ENCODE results near the gene BICC1.

The BICC1 gene

GRCh38 chr10:58565271-58565670, 52.6 kb downstream of the BICC1 start:
- DNase-seq, result no peak

DNA sequence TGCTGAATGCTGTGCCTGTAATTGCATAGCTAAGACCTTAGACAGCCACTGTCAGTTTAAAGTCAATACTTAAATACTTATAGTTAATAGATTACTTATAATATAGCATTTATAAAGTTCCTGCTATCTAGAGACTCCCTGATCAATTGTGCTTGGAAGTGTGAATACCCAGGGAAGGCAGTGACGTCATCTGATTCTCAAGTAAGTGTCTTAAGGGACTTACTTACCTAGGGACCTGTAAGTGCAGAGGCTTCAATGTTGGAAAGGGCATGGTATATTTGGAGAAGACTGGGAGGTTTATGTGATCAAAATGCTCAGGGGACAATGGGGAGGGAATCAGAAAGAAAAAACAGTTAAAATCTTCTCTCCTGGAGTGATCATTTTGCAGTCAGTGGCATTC, 55.0 kb downstream of the BICC1 start:
- DNase-seq, result no peak

DNA sequence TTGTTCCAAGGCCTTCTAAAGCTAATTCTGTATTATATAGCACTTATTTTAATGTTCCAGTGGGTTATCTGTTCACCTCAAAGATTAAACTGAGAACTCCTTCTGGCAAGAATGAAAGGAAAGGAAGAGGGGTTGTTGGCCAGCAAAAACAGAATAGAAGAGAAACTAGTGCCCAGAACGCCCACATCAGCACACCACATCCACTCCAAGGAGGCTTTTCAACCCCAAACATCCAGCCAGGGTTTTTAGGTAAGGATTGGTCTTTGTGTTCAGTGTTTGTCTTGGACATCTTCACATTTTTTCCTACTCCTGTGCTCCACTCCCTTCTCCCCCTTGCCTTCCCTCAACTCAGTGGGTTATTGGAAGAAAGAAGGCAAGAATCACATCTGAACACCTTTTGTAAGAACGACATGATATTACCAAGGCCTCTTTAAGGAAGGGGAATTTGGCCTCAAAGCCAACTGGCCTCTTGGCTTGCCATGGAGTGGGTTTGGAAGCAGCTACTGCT, 55.8 kb downstream of the BICC1 start:
- DNase-seq, result no peak

DNA sequence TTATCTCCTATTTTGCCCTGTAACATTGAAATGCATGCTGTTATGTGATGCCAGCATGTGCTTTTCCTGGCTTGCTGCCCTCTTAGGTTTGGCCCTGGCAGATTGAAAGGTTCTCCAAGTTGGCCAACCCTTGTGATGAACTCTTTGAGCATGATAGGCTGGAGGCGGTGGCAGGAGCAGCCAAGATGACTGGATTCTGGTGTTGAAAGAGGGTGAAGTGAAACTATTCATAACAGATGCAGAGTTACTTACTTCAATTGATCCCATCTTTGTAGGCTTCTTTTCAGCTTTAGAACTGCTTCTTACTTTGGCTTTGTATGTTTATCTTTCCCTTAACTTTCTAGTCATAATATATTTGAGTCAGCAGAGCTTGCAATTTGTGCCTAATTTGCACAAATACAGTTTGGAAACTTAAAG, 57.6 kb downstream of the BICC1 start:
- DNase-seq, result no peak

- no peak for DNase-seq
Measured at GRCh38 chr10:58570979-58571378, 58.3 kb downstream of the BICC1 start.

- DNase-seq, result no peak
Measured at GRCh38 chr10:58573144-58573543, 60.5 kb downstream of the BICC1 start.

DNA sequence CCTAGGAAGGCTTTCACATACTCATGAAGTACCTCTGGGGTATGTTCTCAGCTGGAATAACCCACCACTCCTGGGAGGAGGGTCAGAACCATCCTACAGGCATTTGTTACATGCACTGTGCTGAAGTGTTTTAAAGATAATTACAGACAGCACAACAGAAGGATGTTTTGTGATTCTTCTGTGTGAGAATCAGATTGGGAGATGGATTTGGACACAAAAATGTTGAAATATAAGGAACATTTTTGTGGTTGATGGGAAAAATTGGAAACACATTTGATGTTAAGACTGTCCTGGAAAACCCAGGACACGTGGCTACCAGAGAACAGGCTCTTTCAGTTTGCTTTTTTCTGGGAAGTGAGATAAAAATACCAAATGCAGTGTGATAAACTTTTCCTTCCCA, 61.4 kb downstream of the BICC1 start:
- DNase-seq, result no peak

GRCh38 chr10:58575491-58575890, 62.8 kb downstream of the BICC1 start:
- DNase-seq, result no peak

- DNase-seq, result no peak
Measured at GRCh38 chr10:58576751-58577436, 64.2 kb downstream of the BICC1 start.

DNA sequence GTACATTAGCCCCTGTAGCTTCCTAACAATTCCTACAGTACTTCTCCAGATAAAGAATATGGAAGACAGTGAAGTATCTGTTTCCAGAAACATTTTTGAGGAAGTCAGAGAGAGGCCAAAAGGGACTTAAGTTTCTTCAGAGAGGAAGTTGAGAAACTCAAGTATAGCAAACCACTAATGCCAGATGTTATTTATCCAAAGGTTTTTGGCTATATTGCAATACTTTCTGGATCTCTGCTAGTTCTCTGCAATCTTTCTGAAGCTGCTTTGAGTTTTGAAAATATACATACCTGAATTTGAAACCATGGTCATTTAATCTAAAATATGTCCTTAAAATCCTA, 64.7 kb downstream of the BICC1 start:
- DNase-seq, result peak; percentile 97 to 99

- DNase-seq, result no peak
Measured at GRCh38 chr10:58578366-58578765, 65.7 kb downstream of the BICC1 start.

- no peak for DNase-seq
Measured at GRCh38 chr10:58579011-58579655, 66.5 kb downstream of the BICC1 start.

DNA sequence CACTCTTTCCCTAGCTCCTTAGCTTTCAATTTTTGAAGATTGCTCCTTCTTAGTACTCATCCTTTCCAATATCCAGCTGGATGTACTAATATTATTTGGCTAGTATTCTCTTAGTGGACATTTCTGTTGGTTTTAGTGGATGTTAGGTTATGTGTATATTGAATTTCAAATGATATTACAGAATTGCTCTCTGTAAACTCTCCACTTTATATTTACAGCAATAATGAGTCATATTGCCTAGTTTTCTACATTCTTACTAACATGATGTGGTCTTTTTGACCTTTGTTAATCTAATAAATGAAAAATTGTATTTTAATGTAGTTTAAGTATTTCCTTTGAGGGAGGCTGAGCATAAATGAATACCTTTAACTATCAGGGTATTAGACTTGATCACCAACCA, 69.4 kb downstream of the BICC1 start:
- no peak for DNase-seq

DNA sequence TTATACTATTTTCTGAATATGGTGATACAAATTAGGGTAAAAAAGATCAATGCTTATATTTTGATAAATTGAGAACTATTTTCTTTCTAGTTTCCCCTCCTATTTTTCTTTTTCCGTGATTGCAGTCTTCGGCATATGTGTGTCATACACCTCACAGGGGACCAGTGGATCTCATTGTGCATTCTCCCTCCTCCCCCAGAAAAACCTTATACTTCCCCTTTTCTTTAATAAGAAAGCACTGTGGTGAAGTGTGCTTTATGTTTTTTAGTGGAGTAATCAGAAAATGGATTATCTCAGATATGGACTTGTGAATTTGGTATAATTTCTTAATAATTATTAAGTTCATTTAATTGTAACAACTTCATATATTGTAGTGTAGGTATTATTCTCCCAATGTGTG, 72.8 kb downstream of the BICC1 start:
- peak; percentile 81 for DNase-seq

DNA sequence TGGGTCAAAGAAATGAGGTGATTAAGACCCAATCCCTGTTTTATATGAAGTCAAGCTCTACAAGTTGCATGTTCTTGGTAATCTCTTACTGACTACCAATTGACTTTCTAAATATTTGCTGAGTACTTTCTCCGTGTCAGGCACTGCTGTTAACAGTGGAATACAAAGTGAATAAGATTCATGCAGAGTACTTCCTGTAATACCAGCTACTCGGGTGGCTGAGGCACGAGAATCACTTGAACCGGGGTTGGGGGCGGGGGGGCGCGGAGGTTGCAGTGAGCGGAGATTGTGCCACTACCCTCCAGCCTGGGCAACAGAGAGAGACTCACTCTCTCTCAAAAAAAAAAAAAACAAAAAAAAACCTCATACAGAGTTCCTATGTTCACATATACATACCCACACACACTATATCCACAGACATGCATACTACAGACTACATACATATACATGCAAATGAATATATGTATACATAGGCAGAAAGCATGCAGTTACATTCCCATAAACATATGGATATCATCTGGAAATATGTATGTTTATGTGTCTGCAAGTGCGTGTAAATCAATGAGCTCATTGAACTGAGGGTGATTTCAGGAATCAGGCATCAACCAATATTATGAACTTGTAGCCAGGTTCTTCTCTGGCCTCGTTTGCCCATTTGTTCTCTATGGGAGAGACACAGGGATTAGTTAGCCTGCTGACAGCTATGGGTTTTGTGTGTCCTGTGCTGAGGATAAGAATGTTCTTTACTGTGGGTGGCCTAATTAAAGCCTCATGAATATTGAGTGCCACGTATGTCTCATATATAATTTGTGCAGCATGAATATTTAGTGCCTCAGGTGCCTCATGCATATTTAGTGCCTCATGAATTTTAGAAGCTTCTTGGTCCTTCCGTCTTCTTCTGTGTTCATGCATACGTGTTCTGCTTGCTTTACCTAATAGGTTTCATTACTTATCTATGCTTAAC, 73.9 kb downstream of the BICC1 start:
- no peak for DNase-seq

DNA sequence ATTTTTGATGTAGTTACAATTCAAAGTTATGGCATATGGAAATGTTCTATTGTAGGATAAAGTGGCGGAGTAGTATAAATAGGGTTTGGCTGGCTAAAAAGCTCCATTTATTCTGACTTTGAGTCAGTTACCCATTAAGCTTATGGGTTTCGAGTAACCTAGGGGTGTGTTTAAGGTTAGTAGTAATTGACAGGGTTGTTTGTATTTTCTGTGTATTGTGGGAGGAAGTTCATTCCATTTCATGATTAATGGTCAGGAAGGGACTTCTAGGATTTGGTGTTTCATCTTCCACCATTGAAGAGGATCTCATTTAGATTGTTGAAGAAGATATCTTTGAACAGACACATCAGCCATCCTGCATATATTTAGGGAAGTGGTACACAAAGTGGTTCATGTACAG, 75.0 kb downstream of the BICC1 start:
- DNase-seq, result no peak

GRCh38 chr10:58588673-58589265, 76.1 kb downstream of the BICC1 start:
- DNase-seq, result no peak

DNA sequence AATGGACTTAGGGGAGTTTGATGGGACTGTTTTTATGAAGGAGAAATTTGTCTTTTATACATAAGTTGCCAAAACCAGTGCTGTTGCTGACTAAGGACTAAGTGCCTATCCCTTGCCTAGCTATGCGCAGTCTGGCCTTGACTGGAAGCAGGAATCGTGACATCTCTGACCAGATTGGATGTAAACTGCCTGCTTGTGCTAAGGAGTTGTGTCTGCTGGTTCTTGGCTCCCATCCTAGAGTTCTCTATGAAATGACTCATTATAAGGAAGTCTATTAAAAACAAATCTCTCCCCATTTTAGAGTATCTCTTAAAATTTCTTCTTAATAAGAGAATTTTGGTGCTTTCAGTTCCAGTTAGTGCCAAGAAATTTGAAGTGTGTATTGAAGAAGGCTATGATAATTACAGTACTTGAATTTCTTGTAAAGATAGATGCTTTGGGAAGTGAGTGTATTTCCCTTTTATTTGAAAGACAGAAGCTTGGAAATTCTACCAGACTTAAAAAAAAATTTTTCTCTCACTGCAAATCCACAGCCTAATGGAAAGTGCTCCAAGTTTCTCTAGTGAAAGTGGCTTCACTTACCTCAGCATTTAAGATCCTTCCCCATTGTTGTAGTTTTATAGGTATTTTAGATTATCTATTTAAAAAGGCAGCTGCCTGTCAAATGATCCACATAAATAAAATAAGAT, 77.6 kb downstream of the BICC1 start:
- DNase-seq, result peak; percentile 37 to 70

- DNase-seq, result no peak
Measured at GRCh38 chr10:58590924-58591323, 78.3 kb downstream of the BICC1 start.

DNA sequence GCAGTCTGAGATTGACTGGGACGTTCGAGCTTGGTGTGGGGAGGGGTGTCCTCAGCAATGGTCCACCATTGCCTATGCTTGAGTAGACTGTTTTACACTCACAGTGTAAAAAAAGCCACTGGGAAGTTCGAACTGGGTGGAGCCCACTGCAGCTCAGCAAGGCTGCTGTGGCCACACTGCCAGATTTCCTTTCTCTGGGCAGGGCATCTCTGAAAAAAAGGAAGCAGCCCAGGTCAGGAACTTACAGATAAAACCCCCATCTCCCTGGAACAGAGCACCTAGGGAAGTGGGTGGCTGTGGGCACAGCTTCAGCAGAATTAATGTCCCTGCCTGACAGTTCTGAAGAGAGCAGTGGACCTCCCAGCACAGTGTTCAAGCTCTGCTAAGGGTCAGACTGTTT, 80.3 kb downstream of the BICC1 start:
- peak; percentile 86 to 91 for DNase-seq

GRCh38 chr10:58597211-58597610, 84.5 kb downstream of the BICC1 start:
- peak in 1 of 2 experiments; percentile 20 for DNase-seq

- no peak for DNase-seq
Measured at GRCh38 chr10:58599927-58600553, 87.4 kb downstream of the BICC1 start.

Measured in Kasumi-1 (cell line).